HepG2 (cell line): ENCODE measurements around the gene ATP6V0A1. TPM values are rescaled to one million over a fixed set of nuclear protein-coding genes. Genes with fewer than 3 reads are reported as not detected.

Source experiments
- ARHGAP35 ChIP-seq: sonication (generic); formaldehyde crosslinking; IDR thresholded peaks from 2 replicates; pipeline ENCODE4 v1.9.0; 2022; ENCODE audit warnings: mild to moderate bottlenecking, inconsistent platforms, moderate library complexity, missing genetic modification reagents, borderline replicate concordance
- BATF2 ChIP-seq: sonication (generic); formaldehyde crosslinking; IDR thresholded peaks from 2 replicates; pipeline ENCODE4 v1.8.0; 2022; ENCODE audit warnings: mild to moderate bottlenecking, missing genetic modification reagents, moderate library complexity
- BORCS8-MEF2B ChIP-seq: sonication (generic); formaldehyde crosslinking; IDR thresholded peaks from 2 replicates; pipeline ENCODE4 v1.8.0; 2022; ENCODE audit warnings: mild to moderate bottlenecking, missing genetic modification reagents
- FOXO4 ChIP-seq: sonication (generic); formaldehyde crosslinking; conservative IDR thresholded peaks from 2 replicates; pipeline ENCODE4 v1.8.1; 2023; ENCODE audit warnings: missing genetic modification reagents
- GATAD1 ChIP-seq: IDR thresholded peaks from 2 replicates; pipeline ENCODE4 v1.6.1; 2016; ENCODE audit warnings: missing genetic modification reagents, missing compliant biosample characterization
- GMEB2 ChIP-seq: IDR thresholded peaks from 2 replicates; pipeline ENCODE4 v1.6.1; 2016; ENCODE audit warnings: missing biosample characterization, missing genetic modification reagents, low read depth
- NFE2 ChIP-seq: sonication (generic); formaldehyde crosslinking; IDR thresholded peaks from 2 replicates; pipeline ENCODE4 v1.4.0; 2020; ENCODE audit warnings: missing genetic modification reagents
- RBFOX2 ChIP-seq: fragments of 200-400 bp; formaldehyde crosslinking; IDR thresholded peaks from 2 replicates; pipeline ENCODE4 v1.6.1; 2017; ENCODE audit warnings: low read depth, mild to moderate bottlenecking, low read length
- REL ChIP-seq: sonication (generic); formaldehyde crosslinking; conservative IDR thresholded peaks from 2 replicates; pipeline ENCODE4 v1.8.0; 2022; ENCODE audit warnings: mild to moderate bottlenecking, missing genetic modification reagents, moderate library complexity
- SP1 ChIP-seq, 2 experiments: fragments of 450-650 bp in 1 of 2; sonication (generic) in 1 of 2; formaldehyde crosslinking in 1 of 2; IDR thresholded peaks; 2 replicates each; pipeline versions ENCODE4 v1.4.0 to v1.6.1; 2016 to 2020; ENCODE audit warnings: missing genetic modification reagents in 1 of 2
- SP5 ChIP-seq: IDR thresholded peaks from 2 replicates; pipeline ENCODE4 v1.6.1; 2016; ENCODE audit warnings: low read depth, borderline replicate concordance
- TRIM24 ChIP-seq: sonication (generic); formaldehyde crosslinking; IDR thresholded peaks from 2 replicates; pipeline ENCODE4 v1.8.0; 2022; ENCODE audit warnings: mild to moderate bottlenecking, missing genetic modification reagents
- ZNF20 ChIP-seq: sonication (generic); formaldehyde crosslinking; IDR thresholded peaks from 2 replicates; pipeline ENCODE4 v1.4.0; 2020; ENCODE audit warnings: mild to moderate bottlenecking, moderate library complexity, missing genetic modification reagents
- ZNF264 ChIP-seq: sonication (generic); formaldehyde crosslinking; IDR thresholded peaks from 2 replicates; pipeline ENCODE4 v1.4.0; 2020; ENCODE audit warnings: missing genetic modification reagents
- ZNF275 ChIP-seq: sonication (generic); formaldehyde crosslinking; IDR thresholded peaks from 2 replicates; pipeline ENCODE4 v1.8.0; 2022; ENCODE audit warnings: missing genetic modification reagents, mild to moderate bottlenecking, inconsistent platforms, borderline replicate concordance
- ZNF333 ChIP-seq: sonication (generic); formaldehyde crosslinking; IDR thresholded peaks from 2 replicates; pipeline ENCODE4 v1.4.0; 2020; ENCODE audit warnings: mild to moderate bottlenecking, missing genetic modification reagents, borderline replicate concordance
- ZNF503 ChIP-seq: sonication (generic); formaldehyde crosslinking; IDR thresholded peaks from 2 replicates; pipeline ENCODE4 v1.4.0; 2020; ENCODE audit warnings: missing genetic modification reagents
- ZNF556 ChIP-seq: sonication (generic); formaldehyde crosslinking; IDR thresholded peaks from 2 replicates; pipeline ENCODE4 v1.4.0; 2020; ENCODE audit warnings: mild to moderate bottlenecking, missing genetic modification reagents, borderline replicate concordance
- ZNF724P ChIP-seq: sonication (generic); formaldehyde crosslinking; IDR thresholded peaks from 2 replicates; pipeline ENCODE4 v1.8.0; 2022; ENCODE audit warnings: missing genetic modification reagents, borderline replicate concordance
- ZNF780A ChIP-seq: sonication (generic); formaldehyde crosslinking; IDR thresholded peaks from 2 replicates; pipeline ENCODE4 v1.8.0; 2022; ENCODE audit warnings: mild to moderate bottlenecking, missing genetic modification reagents, moderate library complexity
- polyA plus RNA-seq, 8 experiments: library from polyadenylated mRNA; depleted of rRNA in 3 of 8; stranded (reverse) in 7 of 8; unstranded in 1 of 8; fragments of >200 nt; fragmentation: Illumina TruSeq in 4 of 8; extraction: Trizol in 4 of 8; gene quantifications; 2 replicates each; pipeline versions ENCODE4 v1.2.1 to v1.2.3, GENCODE V29; 2011 to 2016; ENCODE audit warnings: low read depth in 4 of 8, missing spikeins in 1 of 8, mixed read lengths in 1 of 8; ENCODE audit not compliant: insufficient read depth in 1 of 8
- total RNA-seq, 5 experiments: library from RNA; depleted of rRNA; stranded (reverse); fragments of >200 nt; fragmentation: Illumina TruSeq; extraction: Trizol; gene quantifications; 2 replicates each; pipeline ENCODE4 v1.2.3, GENCODE V29; 2016; ENCODE audit warnings: low read depth in 1 of 5

The ATP6V0A1 gene
- total and polyA plus RNA-seq, 2 of the 13 experiments (the other 11 are each of a cell fraction or from before 2014, with no cell fraction given): 27.9 to 54.1 TPM

GRCh38 chr17:42458497-42459255 lies at the start of gene ATP6V0A1 (continued):
- TF ChIP-seq ZNF264 (CRISPR knock-in tag) (peak; percentile 34; the same call in 1 of the 2 replicates), REL (CRISPR knock-in tag) (peak; percentile 64; the same call in 1 of the 2 replicates), GMEB2 (CRISPR knock-in tag) (peak; percentile 92), NFE2 (CRISPR knock-in tag) (no peak), ZNF20 (CRISPR knock-in tag) (no peak), GATAD1 (CRISPR knock-in tag) (peak; percentile 79), ZNF275 (0 out of 2 replicates have a peak, but pooled peaks have one; percentile 35), ZNF780A (CRISPR knock-in tag) (0 out of 2 replicates have a peak, but pooled peaks have one; percentile 58), ZNF333 (CRISPR knock-in tag) (no peak), ARHGAP35 (CRISPR knock-in tag) (no peak), TRIM24 (no peak), ZNF503 (CRISPR knock-in tag) (no peak), BORCS8-MEF2B (CRISPR knock-in tag) (peak; percentile 54; the same call in 1 of the 2 replicates), RBFOX2 (peak; percentile 89), ZNF556 (peak; percentile 58; the same call in 1 of the 2 replicates), FOXO4 (CRISPR knock-in tag) (no peak), BATF2 (0 out of 2 replicates have a peak, but pooled peaks have one; percentile 75), ZNF724P (CRISPR knock-in tag) (0 out of 2 replicates have a peak, but pooled peaks have one; percentile 82), SP5 (peak; percentile 37; the same call in 1 of the 2 replicates), SP1 (IDR thresholded peaks at IDR 0.05) (no peak), SP1 (CRISPR knock-in tag; IDR thresholded peaks at IDR 0.05) (peak; percentile 92)
